ENCODE data around the gene ARHGEF28.

ARHGEF28 gene

GRCh38 chr5:73977146-73977545, 351.1 kb downstream of the ARHGEF28 start:
- in situ Hi-C loops (cut with MboI; ENCODE audit: low sequenced_read_pairs) = no loop called here

GRCh38 chr5:73979321-73979720, 353.3 kb downstream of the ARHGEF28 start:
- in situ Hi-C loops (cut with MboI; ENCODE audit: low sequenced_read_pairs) = no loop called here

GRCh38 chr5:73981704-73982103, 355.7 kb downstream of the ARHGEF28 start:
- in situ Hi-C loops (cut with MboI; ENCODE audit: low sequenced_read_pairs) = no loop called here

- in situ Hi-C loops (cut with MboI; ENCODE audit: low sequenced_read_pairs) = no loop called here
These were observed 357.6 kb downstream of the ARHGEF28 start for GRCh38 chr5:73983644-73984043.

- in situ Hi-C loops (cut with MboI; ENCODE audit: low sequenced_read_pairs) = no loop called here
These were observed 359.1 kb downstream of the ARHGEF28 start for GRCh38 chr5:73985145-73985544.

GRCh38 chr5:73986729-73987128, 360.7 kb downstream of the ARHGEF28 start:
- in situ Hi-C loops (cut with MboI; ENCODE audit: low sequenced_read_pairs) = no loop called here

- in situ Hi-C loops (cut with MboI; ENCODE audit: low sequenced_read_pairs) = no loop called here
These were observed 361.9 kb downstream of the ARHGEF28 start for GRCh38 chr5:73987915-73988314.

GRCh38 chr5:73989956-73990355, 364.0 kb downstream of the ARHGEF28 start:
- in situ Hi-C loops (cut with MboI; ENCODE audit: low sequenced_read_pairs) = no loop called here

Measured in HL-60/S4 (cell line).